NOMO-1 (cell line): Measurements from ENCODE around the gene CCDC92.

Source experiments
- DNase-seq, 2 experiments: peaks; one replicate each; lab custom pipeline; 2025; ENCODE audit not compliant: unreplicated experiment in 2 of 2; lab: John Stamatoyannopoulos, UW

CCDC92 gene, protein sequence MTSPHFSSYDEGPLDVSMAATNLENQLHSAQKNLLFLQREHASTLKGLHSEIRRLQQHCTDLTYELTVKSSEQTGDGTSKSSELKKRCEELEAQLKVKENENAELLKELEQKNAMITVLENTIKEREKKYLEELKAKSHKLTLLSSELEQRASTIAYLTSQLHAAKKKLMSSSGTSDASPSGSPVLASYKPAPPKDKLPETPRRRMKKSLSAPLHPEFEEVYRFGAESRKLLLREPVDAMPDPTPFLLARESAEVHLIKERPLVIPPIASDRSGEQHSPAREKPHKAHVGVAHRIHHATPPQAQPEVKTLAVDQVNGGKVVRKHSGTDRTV

DNA sequence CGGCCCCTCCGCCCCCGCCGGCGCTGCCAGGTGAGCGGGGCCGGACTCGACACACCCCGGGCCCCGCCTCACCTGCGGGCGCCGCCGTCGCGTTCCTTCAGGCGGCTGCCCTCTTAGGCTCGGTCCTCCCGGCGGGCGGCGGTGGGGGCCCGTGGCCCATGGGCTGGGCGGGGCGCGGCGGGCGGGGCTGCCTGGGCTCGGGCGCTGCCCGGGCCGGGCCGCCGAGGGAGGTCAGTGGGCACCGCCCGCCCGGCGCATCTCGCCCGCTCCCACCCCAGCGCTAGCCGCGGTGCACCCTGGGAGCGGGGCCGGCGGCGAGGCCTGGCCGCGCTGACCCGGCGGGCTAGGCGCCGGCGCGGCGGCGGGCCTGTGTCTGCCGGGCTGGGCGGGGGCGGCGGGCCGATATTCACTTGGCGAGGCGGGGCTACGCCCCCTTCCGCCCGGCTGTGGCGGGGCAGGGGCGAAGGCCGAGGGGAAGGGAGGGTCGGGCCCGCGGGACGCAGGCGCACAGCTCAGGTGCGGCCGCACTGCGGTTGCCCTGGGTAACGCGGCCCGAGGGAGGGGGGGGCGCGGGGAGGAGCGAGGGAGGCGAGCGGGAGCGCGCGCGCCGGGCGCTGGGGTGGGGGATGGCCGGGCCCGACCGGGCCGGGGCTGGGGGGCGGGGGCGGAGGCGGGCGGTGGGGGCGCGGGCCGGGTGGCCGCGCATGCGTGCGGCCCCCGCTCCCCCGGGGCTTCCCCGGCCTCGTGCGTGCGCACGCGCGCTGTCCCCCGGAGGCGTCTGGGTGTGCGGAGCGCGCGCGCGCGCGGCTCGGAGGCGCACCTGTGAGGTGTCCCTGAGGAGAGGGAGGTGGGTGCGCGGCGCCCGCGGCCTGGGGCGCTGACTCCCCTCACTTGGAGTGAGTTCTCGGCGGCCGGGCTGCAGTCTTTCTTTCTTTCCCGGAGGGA is at the start of gene CCDC92, which contains the start of gene ZNF664:
Gene CCDC92, minus strand, starts transcription at position 375 of the 945 bp plus-strand sequence. CDS start 28,526 bp downstream, outside the sequence.
Gene ZNF664, plus strand, starts transcription at position 759 of the 945 bp plus-strand sequence. CDS start 38,930 bp downstream, outside the sequence.
- DNase-seq, result peak; percentile 47 to 72

DNA sequence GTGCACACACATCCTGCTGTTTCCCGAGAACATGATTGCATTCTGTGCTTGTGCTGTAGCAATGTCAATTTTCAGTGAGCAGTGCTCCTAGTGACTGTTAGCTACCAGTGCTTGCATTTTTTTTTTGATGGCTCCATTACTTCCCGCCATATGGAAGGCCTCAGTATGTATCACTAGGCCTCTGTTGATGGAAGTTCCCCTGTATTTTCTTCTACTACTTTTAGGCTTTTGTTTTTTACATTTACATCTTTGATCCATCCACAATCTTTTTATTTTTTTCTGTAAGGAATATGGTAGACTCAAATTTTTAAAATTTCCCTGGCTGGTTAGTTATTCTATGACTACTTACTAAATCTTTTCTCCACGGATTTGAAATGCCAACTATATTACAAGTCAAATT is 49.5 kb upstream of the CCDC92 start:
- no peak for DNase-seq

DNA sequence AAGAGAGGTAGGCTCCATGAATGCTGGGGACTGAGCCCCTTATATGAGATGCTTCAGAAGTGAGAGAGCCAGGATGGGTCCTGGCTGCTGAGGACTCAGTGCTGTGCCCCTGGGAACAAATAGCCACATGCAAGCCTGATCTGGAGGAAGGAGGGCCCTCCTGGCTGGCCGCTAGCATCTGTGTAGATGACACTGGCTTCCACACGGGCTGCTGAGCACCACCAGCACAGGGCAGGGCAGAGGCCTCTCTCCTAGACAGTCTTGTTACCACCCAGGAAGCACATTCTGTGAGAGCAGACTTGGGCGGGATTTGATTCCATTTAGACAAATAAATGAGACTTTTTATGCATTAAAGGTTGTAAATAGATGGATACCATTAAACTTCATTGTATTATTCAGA is 48.4 kb upstream of the CCDC92 start:
- DNase-seq, result no peak

DNA sequence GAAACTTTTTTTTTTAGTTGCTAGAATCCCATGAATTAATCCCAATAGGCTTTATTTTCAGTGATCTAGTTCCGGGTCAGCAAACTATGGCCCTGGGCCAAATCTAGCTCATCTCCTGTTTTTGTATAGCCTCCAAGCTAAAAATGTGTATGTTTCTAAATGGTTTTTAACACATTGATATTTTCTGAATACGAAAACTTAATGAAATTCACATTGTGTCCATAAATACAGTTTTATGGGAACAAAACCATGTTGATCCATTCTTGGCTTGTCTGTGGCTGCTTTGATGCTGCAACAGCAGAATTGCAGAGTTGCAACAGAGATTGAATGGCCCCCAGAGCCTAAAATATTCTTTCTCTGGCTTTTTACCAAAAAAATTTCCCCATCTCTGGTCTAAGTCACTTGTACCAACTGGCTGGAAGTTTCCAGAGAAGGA is 47.9 kb upstream of the CCDC92 start:
- DNase-seq, result no peak

DNA sequence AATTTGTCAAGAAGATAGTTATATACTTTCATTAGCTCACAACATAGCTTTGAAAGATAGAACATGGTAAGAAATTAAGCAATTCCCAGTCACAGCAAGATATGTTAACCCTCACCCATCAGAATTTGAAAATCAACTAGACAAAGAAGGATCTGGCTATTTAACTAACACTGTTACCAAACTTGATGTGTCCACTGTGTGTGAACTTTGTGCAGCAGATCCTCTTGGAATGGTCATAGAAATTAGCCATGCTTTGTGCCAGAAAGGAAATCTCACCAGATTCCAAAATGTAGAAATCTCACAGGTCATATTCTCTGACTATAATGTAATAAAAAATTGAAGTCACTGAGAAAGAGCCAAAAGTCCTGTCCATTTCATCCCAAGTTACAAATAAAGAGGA is 46.5 kb upstream of the CCDC92 start:
- DNase-seq, result no peak

DNA sequence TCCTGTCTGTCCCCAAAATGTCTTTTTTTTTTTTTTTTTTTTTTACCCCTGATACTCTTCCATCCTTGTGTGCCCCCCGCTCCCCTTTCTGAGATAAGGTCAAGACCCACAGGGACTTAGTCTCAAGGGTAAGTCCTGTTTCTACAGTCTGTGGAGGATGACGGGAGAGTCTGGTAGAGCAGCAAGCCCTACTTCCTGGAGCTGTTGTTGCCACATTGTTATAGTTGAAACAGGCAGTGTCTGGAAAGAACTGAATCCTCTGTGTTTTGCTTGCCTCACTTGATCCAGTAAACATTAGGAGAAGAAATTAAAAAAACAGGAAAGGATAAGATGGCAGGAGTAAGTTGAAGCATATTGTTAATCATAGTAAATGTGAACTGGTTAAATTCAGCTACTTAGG is 45.9 kb upstream of the CCDC92 start:
- DNase-seq, result no peak

DNA sequence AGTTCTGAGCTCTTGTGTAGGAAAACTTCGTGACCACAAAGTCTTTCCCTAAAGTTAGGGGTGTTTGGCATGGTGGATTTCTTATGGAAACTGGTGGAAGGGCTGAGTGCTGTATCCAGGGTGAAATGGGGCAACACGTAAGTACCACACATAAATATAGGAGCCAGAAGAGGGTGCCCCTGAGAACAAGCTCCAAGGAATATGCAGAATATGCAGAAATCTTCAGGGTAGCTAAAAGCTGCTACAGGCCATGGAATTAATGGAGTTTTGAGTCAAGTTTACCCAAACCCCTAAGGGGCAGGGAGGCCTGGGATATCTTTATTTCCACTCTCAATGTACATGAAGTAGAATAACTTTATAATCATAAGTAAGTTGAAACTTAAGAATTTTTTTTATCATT is 44.4 kb upstream of the CCDC92 start:
- no peak for DNase-seq

DNA sequence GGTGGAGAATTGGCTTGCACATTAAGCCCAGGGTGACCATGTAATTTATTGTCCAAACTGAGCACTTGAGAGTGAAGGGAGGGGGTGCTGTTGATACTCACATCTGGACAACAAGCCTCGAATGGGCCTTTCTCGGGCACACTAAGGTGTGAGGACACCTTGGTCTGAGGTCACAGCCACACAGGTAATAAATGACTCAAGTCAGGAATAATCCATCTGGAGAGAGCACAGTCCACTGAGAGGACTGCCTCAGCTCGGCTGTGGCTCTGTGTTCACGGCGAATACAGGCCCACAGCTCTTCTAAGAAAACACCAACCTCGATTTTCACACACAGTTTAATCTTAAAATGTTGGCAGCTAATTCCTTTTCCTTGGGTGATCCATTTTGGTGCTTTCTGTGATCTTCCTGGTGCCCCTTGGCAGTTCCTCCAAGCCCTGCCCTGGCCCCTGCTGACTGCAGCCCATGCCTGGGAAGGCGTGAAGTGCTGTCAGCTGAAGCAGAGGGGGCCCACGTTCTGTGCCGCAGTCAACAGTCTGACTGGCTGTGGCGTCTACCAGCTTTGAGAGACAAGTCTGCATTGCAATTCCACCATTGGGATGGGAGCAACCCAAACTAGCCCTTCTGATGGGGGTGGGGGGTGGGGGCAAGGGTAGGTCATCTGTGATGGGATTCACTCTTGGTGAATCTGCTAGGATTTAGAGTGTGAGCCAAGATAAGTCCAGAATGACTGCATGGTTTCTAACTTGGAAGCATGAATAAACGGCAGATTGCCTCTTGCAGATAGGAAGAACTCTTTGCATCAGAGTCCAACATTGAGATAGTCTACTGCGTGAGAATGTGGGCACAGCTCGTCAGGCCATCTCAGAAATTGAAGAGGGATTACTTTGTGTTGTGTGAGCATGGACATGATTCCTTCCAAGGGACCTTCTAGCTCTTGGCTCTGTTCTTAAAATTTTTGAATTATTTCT is 43.1 kb upstream of the CCDC92 start:
- DNase-seq, result no peak

DNA sequence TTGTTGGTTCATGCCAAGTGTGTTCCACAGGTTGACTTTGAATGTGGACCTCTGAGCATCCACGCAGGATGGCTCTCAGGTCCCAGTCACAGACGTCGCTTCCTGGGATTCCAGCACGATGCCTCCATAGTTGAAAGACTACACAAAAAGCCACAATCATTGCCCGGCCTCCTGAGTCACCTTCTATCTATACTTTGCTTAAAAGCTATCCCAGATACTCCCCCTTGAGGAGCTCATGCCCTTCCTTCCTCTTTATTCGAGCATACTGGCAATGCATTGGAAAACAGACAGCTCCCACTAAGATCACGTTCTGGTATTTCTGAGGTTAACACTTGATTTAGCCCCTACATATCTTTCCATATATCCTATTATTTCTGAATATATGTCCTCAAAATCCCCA is 40.4 kb upstream of the CCDC92 start:
- DNase-seq, result no peak

DNA sequence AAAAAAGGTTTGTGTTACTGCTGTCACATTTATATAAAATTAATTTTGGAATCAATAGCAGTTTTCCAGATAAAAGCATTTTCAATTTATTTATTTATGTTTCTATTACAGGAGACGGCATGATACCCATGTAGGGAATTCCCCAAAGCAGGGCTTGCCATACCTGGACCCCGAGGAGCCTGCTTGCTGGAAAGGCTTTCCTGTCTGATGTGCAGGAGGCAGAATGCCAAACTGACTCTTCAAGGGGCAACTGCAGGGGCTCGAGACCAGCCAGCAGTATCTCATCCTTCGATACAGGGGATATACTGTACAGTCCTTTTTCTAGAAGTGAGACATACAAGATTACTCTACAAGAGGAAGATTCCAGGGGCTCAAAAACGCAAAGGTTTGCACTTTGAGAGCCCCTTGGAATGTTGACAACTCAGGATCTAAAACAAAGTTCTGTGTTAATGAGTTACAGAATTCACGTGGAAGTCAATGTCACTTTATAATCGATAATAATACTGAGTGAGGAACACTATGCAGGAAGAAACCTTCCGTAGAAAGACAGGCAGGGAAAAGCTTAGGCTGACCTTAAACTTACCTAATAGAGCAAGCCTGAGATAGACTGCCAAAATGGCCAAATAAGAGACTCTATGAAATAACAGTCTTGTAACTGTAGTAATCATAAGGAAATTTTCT is 38.9 kb upstream of the CCDC92 start:
- DNase-seq, result no peak

DNA sequence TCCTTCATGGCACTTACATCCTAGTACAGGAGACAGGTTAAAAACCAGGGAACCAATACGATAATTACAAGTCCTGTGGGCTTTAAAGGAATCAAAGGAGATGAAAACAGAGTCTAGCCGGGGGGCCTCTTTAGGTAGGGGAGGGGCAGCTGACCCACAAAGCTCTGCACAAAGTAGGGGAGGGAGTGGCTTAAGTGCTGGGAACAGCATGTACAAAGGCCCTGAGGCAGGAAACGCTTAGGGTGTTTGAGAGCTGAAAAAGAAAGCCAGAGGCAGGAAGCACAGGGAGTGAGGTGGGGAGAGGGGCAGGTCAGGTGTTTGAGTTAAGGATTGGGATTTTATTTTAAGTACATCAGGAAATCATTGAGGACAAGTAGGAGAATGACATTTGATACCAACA is 38.1 kb upstream of the CCDC92 start:
- no peak for DNase-seq

DNA sequence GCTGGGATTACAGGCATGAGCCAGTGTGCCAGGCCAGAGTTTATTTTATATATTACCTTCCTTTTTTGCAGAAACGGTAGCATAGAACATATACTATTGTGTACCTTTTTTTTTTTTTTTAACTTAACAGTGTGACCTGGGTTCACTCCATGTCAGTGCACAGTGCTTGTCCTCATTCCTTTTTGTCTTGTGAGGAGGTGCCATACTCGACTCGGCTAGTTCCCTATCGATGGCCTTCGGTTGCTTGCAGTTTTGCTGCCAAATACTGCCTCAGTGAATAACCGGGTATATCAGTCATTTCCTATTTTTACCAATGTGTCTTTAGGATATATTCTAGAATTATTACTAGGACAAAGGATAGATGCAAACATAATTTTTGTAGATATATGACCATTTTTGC is 37.1 kb upstream of the CCDC92 start:
- no peak for DNase-seq

DNA sequence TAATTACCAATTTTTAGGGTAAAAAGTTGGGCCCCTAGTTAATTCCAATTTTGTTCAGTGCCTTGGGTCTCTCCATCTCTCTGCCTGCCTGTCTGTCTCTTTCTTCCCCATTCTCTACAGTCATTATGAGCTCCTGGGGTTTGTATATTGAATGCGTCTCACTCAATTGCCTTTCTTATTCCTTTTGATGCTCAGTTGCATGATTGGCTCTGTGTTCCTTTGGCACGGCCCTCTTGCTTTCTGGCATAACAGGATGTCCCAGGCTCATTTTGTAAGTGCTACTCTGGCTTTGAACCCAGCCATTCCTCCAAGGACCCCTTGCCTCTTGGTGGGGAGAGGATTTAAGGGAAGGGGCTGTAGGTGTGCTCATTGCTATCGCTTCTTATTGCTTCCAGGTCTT is 36.0 kb upstream of the CCDC92 start:
- DNase-seq, result no peak

DNA sequence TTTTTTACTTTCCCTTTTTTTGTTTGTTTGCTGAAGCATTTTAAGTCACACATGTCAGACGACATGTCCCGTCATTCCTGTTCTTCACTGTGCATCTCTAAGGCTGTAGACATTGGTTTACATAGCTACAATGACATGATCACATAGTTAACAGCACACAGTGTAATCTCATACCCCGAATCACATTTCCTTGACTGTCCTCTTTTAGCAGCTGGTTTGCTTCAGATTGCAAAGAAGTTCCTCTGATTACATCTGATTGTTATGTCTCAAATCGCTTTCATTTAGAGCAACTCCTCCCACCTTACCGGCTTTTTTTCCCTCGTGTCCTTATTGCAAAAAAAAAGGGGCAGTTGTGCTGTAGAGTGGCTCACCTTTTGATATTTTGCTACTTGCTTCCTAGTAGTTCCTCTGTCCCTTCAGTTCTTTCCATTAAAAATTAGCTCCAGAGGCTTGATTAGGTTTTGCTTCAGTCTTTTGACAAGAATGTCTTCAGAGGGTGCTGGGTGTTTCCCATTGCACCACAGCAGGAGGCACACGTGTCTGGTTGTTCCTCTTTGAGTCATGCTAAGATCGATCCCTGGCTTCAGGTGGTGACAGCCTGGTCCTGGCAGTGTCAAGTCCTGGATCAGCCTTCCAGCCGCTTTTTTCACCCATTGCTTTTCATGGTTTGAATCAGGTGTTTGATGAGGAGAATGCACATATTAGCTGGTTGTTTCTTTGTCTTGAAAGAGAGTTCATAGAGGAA is 35.4 kb upstream of the CCDC92 start:
- DNase-seq, result peak in 1 of 2 experiments; percentile 60

DNA sequence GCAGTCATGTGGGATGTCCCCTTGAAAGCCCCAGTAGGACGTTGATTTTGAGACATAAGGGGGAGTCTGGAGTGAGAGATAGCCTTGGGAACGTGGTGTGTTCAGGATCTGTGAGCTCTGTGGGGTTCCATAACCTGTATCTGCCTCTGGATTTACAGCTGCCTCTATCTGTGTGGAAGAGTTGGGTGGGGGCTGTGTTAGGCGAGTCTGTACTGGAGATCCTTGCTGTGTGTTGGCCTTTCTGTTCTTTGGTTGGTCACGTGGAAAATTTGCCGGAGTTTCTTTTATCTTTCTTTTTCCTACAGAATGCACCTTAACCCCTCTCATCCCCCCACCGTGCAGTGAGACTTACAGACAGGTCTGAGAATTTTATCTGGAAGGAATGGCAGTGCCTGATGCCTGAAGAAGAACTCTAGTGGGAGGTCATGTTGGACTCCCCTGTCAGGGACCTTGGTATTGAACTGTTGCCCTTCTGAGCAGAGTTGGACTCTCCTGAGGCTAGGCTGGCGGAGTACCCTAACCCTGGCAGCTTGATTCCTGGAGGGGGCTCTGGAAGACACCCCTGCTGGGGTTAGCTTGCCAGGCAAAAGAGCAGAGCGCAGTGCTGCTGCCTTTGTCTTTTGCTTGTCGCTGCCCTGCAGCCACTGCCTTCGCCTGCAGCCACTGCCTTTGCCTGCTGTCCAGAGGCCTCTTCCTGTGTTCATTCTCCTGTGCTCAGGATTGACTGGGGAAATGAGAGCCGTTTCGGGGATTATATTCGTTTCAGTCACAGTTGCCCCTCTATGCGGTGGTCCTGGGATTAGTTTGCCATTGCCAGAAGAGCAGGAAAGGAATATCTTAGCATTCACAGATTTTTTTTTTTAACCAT is 34.4 kb upstream of the CCDC92 start:
- DNase-seq, result no peak

DNA sequence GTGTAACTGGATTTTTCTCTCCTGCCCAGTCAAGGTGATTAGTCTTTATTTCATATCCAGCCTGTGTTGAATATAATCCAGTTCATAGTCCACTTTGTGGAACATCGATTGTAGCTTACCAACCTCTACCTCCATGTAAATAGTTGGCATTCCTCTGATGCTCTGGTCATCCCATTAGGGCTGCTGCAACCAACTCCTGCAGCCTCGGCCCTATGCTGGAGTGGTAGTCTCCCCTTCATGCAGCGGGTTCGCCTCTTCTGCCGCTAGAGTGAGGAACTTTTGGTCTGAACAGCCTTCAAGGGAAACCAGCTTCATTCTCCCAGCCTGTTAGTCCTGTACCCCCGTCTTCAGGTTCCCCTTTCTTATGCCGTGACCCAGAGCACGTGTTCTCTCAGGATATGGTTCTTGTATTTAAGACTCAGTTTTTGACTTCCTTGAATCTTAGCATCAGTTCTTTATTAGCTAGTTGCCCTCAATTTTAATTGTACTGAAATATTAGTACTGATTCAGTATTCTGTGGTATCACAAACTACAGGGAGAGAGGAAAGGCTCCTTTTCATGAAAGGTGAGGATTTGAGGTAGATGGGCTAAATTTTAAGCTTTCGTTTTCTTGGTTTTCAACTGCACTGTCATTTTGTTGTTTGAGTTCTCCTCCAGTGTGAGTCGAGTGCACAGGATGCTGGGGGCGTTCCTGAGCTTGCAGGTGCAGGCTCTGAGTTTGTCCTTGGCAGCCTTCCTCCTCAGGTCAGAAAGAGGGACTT is 33.6 kb upstream of the CCDC92 start:
- DNase-seq, result peak in 1 of 2 experiments; percentile 45

DNA sequence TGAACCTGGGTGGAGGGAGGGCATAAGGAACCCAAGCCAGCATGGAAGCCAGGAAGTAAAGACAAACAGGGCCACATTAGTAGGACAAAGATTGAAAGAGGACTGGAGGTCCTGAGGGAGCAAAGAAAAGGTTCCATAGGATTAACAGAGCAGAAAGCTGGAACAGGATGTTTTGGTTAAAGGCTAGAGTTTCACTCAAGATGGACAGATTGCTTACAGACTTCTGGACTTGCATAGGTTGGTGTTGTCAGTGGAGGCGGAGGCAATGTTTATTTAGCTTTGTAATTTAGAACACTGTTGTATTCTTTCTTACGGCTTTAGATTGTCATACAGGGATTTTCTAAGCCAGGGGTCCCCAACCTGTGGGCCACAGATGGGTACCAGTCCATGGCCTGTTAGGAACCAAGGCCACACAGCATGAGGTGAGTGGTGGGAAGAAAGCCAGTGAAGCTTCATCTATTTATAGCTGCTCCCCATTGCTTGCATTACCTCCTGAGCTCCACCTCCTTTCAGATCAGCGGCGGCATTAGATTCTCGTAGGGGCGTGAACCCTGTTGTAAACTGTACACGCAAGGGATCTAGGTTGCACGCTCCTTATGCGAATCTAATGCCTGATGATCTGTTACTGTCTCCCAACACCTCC is 31.7 kb upstream of the CCDC92 start:
- DNase-seq, result no peak
